Measurements from ENCODE around the gene C20orf144. TPM values are rescaled to one million over a fixed set of nuclear protein-coding genes. Genes with fewer than 3 reads are reported as not detected.
"Not testable (repeated sequence)": the region's sequence is repeated elsewhere in the genome, so short reads cannot be mapped to it uniquely, and the experiment has no call there.

C20orf144 gene
- total and polyA plus RNA-seq, 11 donors, result 0.13 to 0.50 (median 0.15) TPM; not detected in 8

DNA sequence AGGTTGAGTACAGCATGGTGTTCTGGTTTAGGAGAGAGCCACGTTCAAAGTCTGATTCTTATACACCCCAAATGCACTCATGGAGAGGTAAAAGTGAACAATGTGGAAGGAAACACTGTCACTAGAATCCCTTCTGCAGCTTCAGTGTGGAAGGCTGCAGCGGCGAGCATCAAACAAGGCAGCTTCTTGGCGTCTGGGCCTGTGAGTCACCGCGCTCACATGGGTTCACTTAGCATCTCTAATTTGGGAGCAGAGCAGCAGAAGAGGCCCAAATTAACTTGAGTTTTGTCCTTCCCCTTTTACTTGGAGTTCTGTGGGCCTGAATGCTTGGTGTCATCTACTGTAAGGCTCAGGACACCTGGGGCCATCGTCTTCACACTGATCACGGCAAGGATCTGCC, 35.0 kb downstream of the C20orf144 start:
- intact Hi-C loops (cut with DNase I), result no loop called here
- ATAC-seq, result peak in 3 of 4 donors; percentile 65 to 87 (median 74)
- TF ChIP-seq CTCF (IDR thresholded peaks at IDR 0.05) (no peak), POLR2A (IDR thresholded peaks at IDR 0.05) (no peak)
- Histone ChIP-seq H3K36me3 (no peaks in the 10 kb centered on the region), H3K27me3 (no peaks in the 10 kb centered on the region), H3K27ac (peak overlapping the region in 3 of 12 donors; percentile 29 to 59 (median 57)), H3K4me1 (peaks cover 0 to 19% (median 1%) of the 10 kb centered on the region in 12 donors), H3K9me3 (no peaks in the 10 kb centered on the region), H3K4me3 (no peak overlapping the region)
- DNase-seq, result peak; percentile 49 to 75 (median 56)
- 77 to 92% (median 81%) methylated on average over 8 of the region's 8 CpGs for WGBS, 4 donors

DNA sequence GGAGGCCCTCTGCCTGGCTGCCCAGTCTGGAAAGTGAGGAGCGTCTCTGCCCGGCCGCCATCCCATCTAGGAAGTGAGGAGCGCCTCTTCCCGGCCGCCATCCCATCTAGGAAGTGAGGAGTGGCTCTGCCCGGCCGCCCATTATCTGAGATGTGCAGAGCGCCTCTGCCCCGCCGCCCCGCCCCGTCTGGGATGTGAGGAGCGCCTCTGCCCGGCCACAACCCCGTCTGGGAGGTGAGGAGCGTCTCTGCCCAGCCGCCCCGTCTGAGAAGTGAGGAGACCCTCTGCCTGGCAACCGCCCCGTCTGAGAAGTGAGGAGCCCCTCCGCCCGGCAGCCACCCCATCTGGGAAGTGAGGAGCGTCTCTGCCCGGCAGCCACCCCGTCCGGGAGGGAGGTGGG, 36.8 kb downstream of the C20orf144 start:
- H3K27ac ChIP-seq; ATAC-seq; H3K4me3 ChIP-seq; H3K9me3 ChIP-seq; H3K36me3 ChIP-seq; intact Hi-C loops (cut with DNase I); DNase-seq; H3K27me3 ChIP-seq: not testable (repeated sequence)
- WGBS, 4 donors, result 93 to 96% (median 94%) methylated on average over 15 to 19 of the region's 27 CpGs; no CpG with 5 or more reads in 1 of the 4 donors
- peaks cover 0 to 16% (median 2%) of the 10 kb centered on the region in 12 donors for H3K4me1 ChIP-seq

- not testable (repeated sequence) for ATAC-seq
Observed at GRCh38 chr20:33700696-33701441, 38.7 kb downstream of the C20orf144 start.

GRCh38 chr20:33701629-33702450, 39.7 kb downstream of the C20orf144 start:
- DNase-seq (no peak), ATAC-seq (no peak)
- H3K27ac ChIP-seq, result no peak overlapping the region
- H3K4me1 ChIP-seq, result peaks cover 0 to 11% (median 0%) of the 10 kb centered on the region in 12 donors
- 86 to 91% (median 91%) methylated on average over 13 to 27 of the region's 27 CpGs for WGBS, 4 donors
- no peak for TF ChIP-seq CTCF (IDR thresholded peaks at IDR 0.05)
- no peak for TF ChIP-seq POLR2A (IDR thresholded peaks at IDR 0.05)
- H3K36me3 ChIP-seq, result peaks cover 0 to 16% (median 8%) of the 10 kb centered on the region in 9 donors
- no peaks in the 10 kb centered on the region for H3K9me3 ChIP-seq
- H3K27me3 ChIP-seq, result no peaks in the 10 kb centered on the region
- intact Hi-C loops (cut with DNase I), result no loop called here
- no peak overlapping the region for H3K4me3 ChIP-seq

More at GRCh38 chr20:33700696-33701441, 38.7 kb downstream of the C20orf144 start:
- peaks cover 0 to 14% (median 0%) of the 10 kb centered on the region in 12 donors for H3K4me1 ChIP-seq
- H3K9me3 ChIP-seq; DNase-seq; H3K4me3 ChIP-seq; H3K27ac ChIP-seq; intact Hi-C loops (cut with DNase I); H3K36me3 ChIP-seq; H3K27me3 ChIP-seq: not testable (repeated sequence)
- 90 to 98% (median 96%) methylated on average over 16 to 45 of the region's 45 CpGs for WGBS, 4 donors

GRCh38 chr20:33702861-33703260, 40.7 kb downstream of the C20orf144 start:
- Histone ChIP-seq H3K9me3 (no peaks in the 10 kb centered on the region), H3K27me3 (no peaks in the 10 kb centered on the region), H3K4me3 (no peak overlapping the region), H3K4me1 (peaks cover 0 to 9% (median 0%) of the 10 kb centered on the region in 12 donors), H3K27ac (no peak overlapping the region), H3K36me3 (peaks cover 0 to 26% (median 17%) of the 10 kb centered on the region in 9 donors)
- ATAC-seq (peak; percentile 86 to 96 (median 94)), DNase-seq (peak; percentile 66 to 75 (median 72))
- intact Hi-C loops (cut with DNase I), result no loop called here
- TF ChIP-seq POLR2A (IDR thresholded peaks at IDR 0.05) (no peak), CTCF (IDR thresholded peaks at IDR 0.05) (no peak)
- 29 to 50% (median 42%) methylated on average over 5 of the region's 5 CpGs for WGBS, 4 donors
